ENCODE results near the gene SLC13A5.

Gene SLC13A5

GRCh38 chr17:6674586-6674985 lies 38.6 kb downstream of the SLC13A5 start:
- no peak for TF ChIP-seq CTCF (IDR thresholded peaks at IDR 0.05; ENCODE audit: low read length, missing control alignments)
- H3K4me3 ChIP-seq (replicated peaks; ENCODE audit: low read depth, low read length), result no peak overlapping the region
- no peak for DNase-seq (ENCODE audit: low read depth)

GRCh38 chr17:6671431-6671830 lies 41.7 kb downstream of the SLC13A5 start:
- no peak for DNase-seq (ENCODE audit: low read depth)
- H3K4me3 ChIP-seq (replicated peaks; ENCODE audit: low read depth, low read length), result no peak overlapping the region
- no peak for TF ChIP-seq CTCF (IDR thresholded peaks at IDR 0.05; ENCODE audit: low read length, missing control alignments)

- no peak overlapping the region for H3K4me3 ChIP-seq (replicated peaks; ENCODE audit: low read depth, low read length)
- no peak for DNase-seq (ENCODE audit: low read depth)
- TF ChIP-seq CTCF (IDR thresholded peaks at IDR 0.05; ENCODE audit: low read length, missing control alignments), result no peak
These were observed 42.2 kb downstream of the SLC13A5 start for GRCh38 chr17:6670999-6671398.

- no peak for DNase-seq (ENCODE audit: low read depth)
- no peak for TF ChIP-seq CTCF (IDR thresholded peaks at IDR 0.05; ENCODE audit: low read length, missing control alignments)
These were observed 42.6 kb downstream of the SLC13A5 start for GRCh38 chr17:6670571-6670970.

GRCh38 chr17:6669479-6670212 lies 43.5 kb downstream of the SLC13A5 start:
- TF ChIP-seq CTCF (IDR thresholded peaks at IDR 0.05; ENCODE audit: low read length, missing control alignments), result no peak
- H3K4me3 ChIP-seq (replicated peaks; ENCODE audit: low read depth, low read length), result no peak overlapping the region
- DNase-seq (ENCODE audit: low read depth), result no peak

More at GRCh38 chr17:6670571-6670970, 42.6 kb downstream of the SLC13A5 start:
- H3K4me3 ChIP-seq (replicated peaks; ENCODE audit: low read depth, low read length), result no peak overlapping the region

GRCh38 chr17:6668727-6669425 lies 44.3 kb downstream of the SLC13A5 start:
- DNase-seq (ENCODE audit: low read depth), result no peak
- TF ChIP-seq CTCF (IDR thresholded peaks at IDR 0.05; ENCODE audit: low read length, missing control alignments), result no peak
- H3K4me3 ChIP-seq (replicated peaks; ENCODE audit: low read depth, low read length), result no peak overlapping the region

Data from fibroblast of pulmonary artery (primary cell).